HG03045 (cell line): Measurements from ENCODE around the gene RAP1GAP2.

Experiments used
- ATAC-seq: cut with Tn5 transposase; IDR thresholded peaks from one replicate; pipeline ENCODE4 v1.9.1; 2021; ENCODE audit warnings: mild to moderate bottlenecking, moderate library complexity; ENCODE audit not compliant: unreplicated experiment

The RAP1GAP2 gene

GRCh38 chr17:2940352-2940751 is 144.1 kb downstream of the RAP1GAP2 start:
- no peak for ATAC-seq

- ATAC-seq = no peak
Measured at GRCh38 chr17:2943981-2944380, 147.7 kb downstream of the RAP1GAP2 start.

- ATAC-seq = no peak
Measured at GRCh38 chr17:2945299-2945698, 149.1 kb downstream of the RAP1GAP2 start.

DNA sequence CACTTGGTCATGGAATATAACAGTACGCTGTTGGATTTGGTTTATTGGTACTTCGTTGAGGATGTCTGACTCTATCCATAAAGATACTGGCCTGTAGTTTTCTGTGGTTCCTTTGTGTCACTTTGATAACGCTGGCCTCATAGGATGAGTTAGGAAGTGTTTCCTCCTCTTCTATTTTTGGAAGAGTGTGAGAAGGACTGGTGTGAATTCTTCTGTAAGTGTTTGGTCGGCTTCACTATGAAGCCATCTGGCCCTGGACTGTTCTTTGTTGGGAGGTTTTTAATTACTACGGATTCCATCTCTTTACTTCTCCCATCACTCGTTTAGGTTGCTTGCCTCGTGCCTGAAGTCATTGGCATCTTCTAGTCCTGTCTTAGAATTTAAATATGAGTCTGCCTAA is 149.9 kb downstream of the RAP1GAP2 start:
- no peak for ATAC-seq

- no peak for ATAC-seq
Measured at GRCh38 chr17:2947588-2947950, 151.3 kb downstream of the RAP1GAP2 start.

- ATAC-seq = no peak
Measured at GRCh38 chr17:2947996-2948550, 151.8 kb downstream of the RAP1GAP2 start.

DNA sequence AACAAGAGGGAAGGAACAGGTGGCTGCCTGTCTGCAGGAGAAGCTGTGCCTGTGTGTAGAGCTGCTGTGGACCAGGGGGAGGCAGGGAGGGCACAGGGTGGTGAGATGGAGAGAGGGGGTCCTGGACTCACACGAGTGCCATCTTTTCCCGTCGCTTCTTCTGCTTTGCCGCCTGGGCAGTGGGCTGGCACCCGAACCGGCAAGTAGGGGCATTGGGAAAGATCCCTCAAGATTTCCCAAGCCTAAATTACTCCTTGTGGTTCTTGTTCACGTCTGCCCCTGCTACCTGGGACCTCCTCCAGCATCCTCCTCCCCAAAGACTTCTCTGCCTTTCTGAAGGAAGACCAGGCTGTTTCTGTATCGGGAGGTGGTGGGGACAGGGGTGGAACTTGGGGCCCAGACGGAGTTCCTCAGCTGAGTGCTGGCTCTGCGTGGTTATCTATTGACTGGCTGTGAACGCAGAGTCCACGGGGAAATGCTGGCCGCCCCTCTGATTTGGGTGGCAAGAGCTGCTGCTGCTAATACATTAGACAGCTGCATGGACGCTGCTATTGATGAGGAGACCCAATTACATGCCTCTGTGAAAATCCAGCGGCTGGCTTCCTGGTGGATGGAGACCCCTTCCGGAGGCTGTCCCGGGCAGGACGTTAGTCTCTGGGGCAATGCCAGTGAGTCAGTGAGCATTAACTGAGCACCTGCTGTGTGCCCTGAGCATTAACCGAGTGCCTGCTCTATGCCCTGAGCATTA is 152.7 kb downstream of the RAP1GAP2 start:
- no peak for ATAC-seq

GRCh38 chr17:2949469-2950044 is 153.3 kb downstream of the RAP1GAP2 start:
- ATAC-seq = no peak

DNA sequence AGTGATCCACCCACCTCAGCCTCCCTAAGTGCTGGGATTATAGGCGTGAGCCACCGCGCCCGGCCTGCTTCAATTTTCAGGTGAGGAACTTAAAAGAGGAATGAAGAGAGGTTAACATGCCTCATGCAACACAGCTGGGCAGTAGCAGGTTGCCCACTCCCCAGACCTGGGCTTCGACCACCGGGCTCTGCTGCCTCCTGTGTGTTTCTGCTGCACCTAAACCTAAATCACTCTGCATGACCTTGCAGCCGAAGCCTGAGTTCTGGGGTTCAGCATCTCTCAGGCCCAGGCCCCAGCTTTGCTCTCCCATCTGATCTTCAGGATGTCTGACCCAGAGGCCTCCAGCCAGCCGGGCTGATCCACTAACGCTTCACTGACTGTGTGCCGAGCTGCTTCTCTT is 154.6 kb downstream of the RAP1GAP2 start:
- no peak for ATAC-seq

- no peak for ATAC-seq
Measured at GRCh38 chr17:2952174-2952845, 156.1 kb downstream of the RAP1GAP2 start.

- ATAC-seq = no peak
Measured at GRCh38 chr17:2954898-2955445, 158.7 kb downstream of the RAP1GAP2 start.

DNA sequence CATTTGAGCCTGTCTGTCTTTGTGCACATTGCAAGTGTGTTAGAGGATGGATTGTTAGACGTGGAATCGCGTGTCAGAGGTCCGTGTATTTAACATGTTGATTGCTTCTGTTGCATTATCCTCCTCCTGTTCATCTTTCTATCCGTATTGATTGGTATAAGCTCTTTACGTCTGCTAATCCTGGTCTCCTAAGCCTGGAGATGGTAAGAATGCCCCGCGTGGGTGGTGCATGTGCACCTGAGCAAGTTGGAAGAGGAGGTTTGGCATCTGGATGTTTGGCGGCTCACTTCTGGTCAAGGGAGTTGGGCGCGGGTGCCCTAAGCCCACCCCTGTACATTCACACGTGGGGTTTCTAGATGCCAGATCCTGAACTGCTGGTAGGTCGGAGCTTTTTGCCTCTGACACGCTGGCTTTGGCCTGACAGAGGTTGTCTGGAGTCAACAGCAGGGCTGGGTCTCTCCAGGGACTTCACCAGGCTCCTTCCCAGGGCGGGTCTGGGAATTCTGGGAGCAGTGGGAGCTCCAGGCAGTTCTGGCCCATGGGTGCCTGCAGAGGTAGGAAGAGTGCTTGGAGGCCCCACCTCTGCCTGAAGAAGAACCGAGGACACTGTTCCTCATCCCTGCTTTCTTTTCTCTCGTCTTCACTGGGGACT is 159.8 kb downstream of the RAP1GAP2 start:
- ATAC-seq = no peak

DNA sequence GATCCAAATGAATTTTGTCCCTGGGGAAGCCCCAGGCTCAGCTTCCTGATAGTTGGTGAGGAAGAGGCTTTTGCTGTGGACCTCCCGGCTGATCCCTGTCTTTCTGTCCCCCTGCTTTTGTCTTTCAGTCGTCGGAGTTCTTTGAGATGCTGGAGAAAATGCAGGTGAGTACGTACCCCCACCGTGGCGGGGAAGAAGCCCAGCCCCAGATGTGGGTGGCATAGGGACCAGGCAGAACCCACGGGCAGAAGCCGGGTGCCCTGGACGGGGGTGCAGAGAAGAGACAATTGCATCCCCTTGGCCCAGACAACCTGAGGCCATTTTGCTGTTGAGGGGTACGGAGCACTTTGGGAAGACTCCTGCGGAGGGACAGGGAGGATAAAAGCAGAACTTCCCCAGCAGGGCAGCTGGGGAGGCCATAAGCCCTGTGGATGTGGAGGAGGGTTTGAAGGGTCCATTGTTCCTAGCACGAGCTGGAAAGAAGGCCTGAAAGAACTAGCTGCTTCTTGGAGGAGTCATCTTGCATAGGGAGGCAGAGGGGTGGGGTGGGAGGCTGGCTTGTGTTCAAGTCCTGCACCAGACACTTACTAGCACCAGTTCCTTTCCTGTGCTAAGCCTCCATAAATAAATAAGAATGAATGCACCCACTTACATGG is 161.5 kb downstream of the RAP1GAP2 start:
- no peak for ATAC-seq

DNA sequence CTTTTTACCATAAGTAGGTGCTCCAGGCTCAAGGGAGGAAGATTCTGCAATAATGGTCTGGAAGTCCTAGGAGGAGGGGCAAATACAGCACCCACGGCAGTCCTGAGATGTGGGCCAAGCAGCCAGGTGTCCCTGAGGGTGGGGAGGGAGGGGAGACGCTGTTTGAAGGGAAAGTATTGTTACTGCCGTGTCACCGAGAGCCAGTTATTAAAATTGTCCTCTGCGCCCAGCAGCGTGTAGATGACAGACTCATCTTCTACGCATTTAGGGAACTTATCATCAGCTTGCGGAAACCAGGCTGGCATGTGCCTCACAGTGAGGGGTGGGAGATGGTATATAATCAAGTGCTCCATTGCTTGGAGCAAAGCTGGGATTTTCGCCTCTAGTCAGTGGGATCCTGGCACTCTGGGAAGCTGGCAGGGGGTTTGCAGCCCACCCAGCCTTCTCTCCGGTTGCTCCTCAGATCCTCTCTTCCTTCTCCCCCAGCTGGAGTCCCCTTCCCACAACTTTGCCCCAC is 162.5 kb downstream of the RAP1GAP2 start:
- no peak for ATAC-seq

- ATAC-seq = no peak
Measured at GRCh38 chr17:2959371-2960130, 163.3 kb downstream of the RAP1GAP2 start.

- ATAC-seq = no peak
Measured at GRCh38 chr17:2961446-2961845, 165.2 kb downstream of the RAP1GAP2 start.

DNA sequence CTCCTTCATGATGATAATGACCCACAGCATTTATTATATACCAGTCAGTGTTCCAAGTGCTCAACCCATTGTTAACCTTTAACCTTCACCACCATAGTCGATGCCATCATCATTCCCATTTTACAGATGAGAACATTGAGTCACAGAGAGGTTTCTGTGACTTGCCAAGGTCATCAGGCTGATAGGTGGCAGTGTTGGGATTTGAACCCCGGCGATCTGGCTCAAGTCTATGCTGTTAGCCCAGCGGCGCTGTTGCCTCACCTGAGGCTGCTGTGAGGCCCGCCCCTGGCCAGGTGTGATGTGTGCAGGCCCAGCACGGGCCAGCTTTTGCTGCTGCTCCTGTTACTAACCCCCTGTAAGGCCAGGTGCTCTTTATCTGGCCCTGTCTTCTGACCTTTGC is 166.0 kb downstream of the RAP1GAP2 start:
- ATAC-seq = no peak

DNA sequence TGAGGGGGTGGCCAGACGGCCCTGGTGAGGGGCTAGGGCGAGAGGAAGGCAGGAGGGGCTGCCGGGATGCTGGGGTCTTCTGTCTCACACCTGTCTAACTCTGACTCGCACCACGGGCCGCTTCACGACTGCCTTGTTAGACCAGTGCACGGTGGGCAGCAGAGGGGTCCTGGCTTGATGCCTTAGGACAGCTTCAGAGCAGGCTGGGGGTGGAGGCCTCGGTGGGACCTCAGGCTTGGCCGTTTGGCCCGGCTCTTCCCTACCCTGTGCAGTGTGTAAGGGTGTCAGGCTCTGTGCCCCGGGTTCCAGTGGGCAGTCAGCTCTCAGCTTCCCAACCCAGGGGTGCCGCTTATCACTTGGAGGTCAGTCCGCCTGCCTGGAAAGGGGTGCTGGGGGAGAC is 166.5 kb downstream of the RAP1GAP2 start:
- ATAC-seq = no peak

- ATAC-seq = no peak
Measured at GRCh38 chr17:2963332-2964027, 167.2 kb downstream of the RAP1GAP2 start.
